ENCODE data around the gene CAMTA1.

CAMTA1 gene

GRCh38 chr1:7639435-7640131 lies 854.3 kb downstream of the CAMTA1 start:
- DNase-seq, result no peak

GRCh38 chr1:7640350-7640749 lies 855.1 kb downstream of the CAMTA1 start:
- no peak for DNase-seq

GRCh38 chr1:7640920-7641585 lies 855.8 kb downstream of the CAMTA1 start:
- DNase-seq, result no peak

GRCh38 chr1:7641587-7642417 lies 856.5 kb downstream of the CAMTA1 start:
- DNase-seq, result no peak

- DNase-seq, result no peak
Observed at GRCh38 chr1:7642418-7642704, 857.1 kb downstream of the CAMTA1 start.

- DNase-seq, result no peak
Observed at GRCh38 chr1:7642781-7643529, 857.7 kb downstream of the CAMTA1 start.

- no peak for DNase-seq
Observed at GRCh38 chr1:7643530-7643929, 858.3 kb downstream of the CAMTA1 start.

- no peak for DNase-seq
Observed at GRCh38 chr1:7644086-7644485, 858.8 kb downstream of the CAMTA1 start.

- DNase-seq, result no peak
Observed at GRCh38 chr1:7644961-7645750, 859.9 kb downstream of the CAMTA1 start.

- DNase-seq, result no peak
Observed at GRCh38 chr1:7645751-7646048, 860.4 kb downstream of the CAMTA1 start.

GRCh38 chr1:7646164-7646563 lies 860.9 kb downstream of the CAMTA1 start:
- DNase-seq, result no peak

GRCh38 chr1:7646981-7647901 lies 862.0 kb downstream of the CAMTA1 start:
- DNase-seq, result no peak

GRCh38 chr1:7648761-7649384 lies 863.6 kb downstream of the CAMTA1 start:
- DNase-seq, result peak; percentile 39

- DNase-seq, result no peak
Observed at GRCh38 chr1:7650801-7651200, 865.5 kb downstream of the CAMTA1 start.

- no peak for DNase-seq
Observed at GRCh38 chr1:7651203-7651602, 865.9 kb downstream of the CAMTA1 start.

GRCh38 chr1:7652061-7652460 lies 866.8 kb downstream of the CAMTA1 start:
- DNase-seq, result no peak

GRCh38 chr1:7652515-7653098 lies 867.4 kb downstream of the CAMTA1 start:
- no peak for DNase-seq

GRCh38 chr1:7654725-7655124 lies 869.5 kb downstream of the CAMTA1 start:
- DNase-seq, result no peak

GRCh38 chr1:7655354-7655753 lies 870.1 kb downstream of the CAMTA1 start:
- DNase-seq, result no peak

GRCh38 chr1:7656557-7657215 lies 871.4 kb downstream of the CAMTA1 start:
- DNase-seq, result no peak
